Mesenchymal stem cell (in vitro differentiated cells and primary cell): ENCODE results near the gene PROS1.
"Not testable (repeated sequence)": the region's sequence is repeated elsewhere in the genome, so short reads cannot be mapped to it uniquely, and the experiment has no call there.

Source experiments
- DNase-seq: peaks from one replicate; pipeline ENCODE4 v3.0.0-alpha.2; 2013
- H2AFZ ChIP-seq: one replicate; pipeline ENCODE4 v1.6.1; 2013; ENCODE audit warnings: low read depth, mild to moderate bottlenecking, control low read depth, inconsistent platforms, low read length, moderate library complexity
- H2AK5ac ChIP-seq: 2 replicates; pipeline ENCODE4 v1.6.1; 2013; ENCODE audit warnings: low read length, moderate library complexity, mild to moderate bottlenecking, inconsistent platforms; ENCODE audit not compliant: severe bottlenecking
- H2BK120ac ChIP-seq: one replicate; pipeline ENCODE4 v1.6.1; 2013; ENCODE audit warnings: low read depth, mild to moderate bottlenecking, inconsistent platforms, low read length, moderate library complexity
- H2BK12ac ChIP-seq, 2 experiments: one replicate each; pipeline ENCODE4 v1.6.1; 2013; ENCODE audit warnings: inconsistent platforms in 2 of 2, low read length in 2 of 2, mild to moderate bottlenecking in 2 of 2, moderate library complexity in 2 of 2, control low read depth in 1 of 2
- H2BK15ac ChIP-seq: one replicate; pipeline ENCODE4 v1.6.1; 2013; ENCODE audit warnings: mild to moderate bottlenecking, low read depth, inconsistent platforms; ENCODE audit not compliant: poor library complexity, severe bottlenecking
- H2BK5ac ChIP-seq: 2 replicates; pipeline ENCODE4 v1.6.1; 2013; ENCODE audit warnings: low read depth, mild to moderate bottlenecking, low read length, control low read depth, inconsistent platforms; ENCODE audit not compliant: poor library complexity, severe bottlenecking
- H3K14ac ChIP-seq, 2 experiments: one replicate each; pipeline ENCODE4 v1.6.1; 2013; ENCODE audit warnings: inconsistent platforms in 2 of 2, low read length in 2 of 2, control low read depth in 1 of 2, mild to moderate bottlenecking in 1 of 2, moderate library complexity in 1 of 2
- H3K18ac ChIP-seq, 2 experiments: one replicate each; pipeline ENCODE4 v1.6.1; 2013; ENCODE audit warnings: inconsistent platforms in 2 of 2, low read length in 2 of 2, control low read depth in 1 of 2, low read depth in 1 of 2, mild to moderate bottlenecking in 1 of 2
- H3K23ac ChIP-seq, 2 experiments: one replicate each; pipeline ENCODE4 v1.6.1; 2013; ENCODE audit warnings: inconsistent platforms in 2 of 2, low read length in 2 of 2, mild to moderate bottlenecking in 2 of 2, moderate library complexity in 2 of 2, control low read depth in 1 of 2
- H3K27ac ChIP-seq: 2 replicates; pipeline ENCODE4 v1.5.1; 2013; ENCODE audit warnings: mild to moderate bottlenecking, moderate library complexity, low read length, control low read depth, inconsistent platforms; ENCODE audit not compliant: poor library complexity, severe bottlenecking
- H3K27me3 ChIP-seq, 2 experiments: 2 replicates each; pipeline versions ENCODE4 v1.6.1 to v1.7.0; 2013; ENCODE audit warnings: low read length in 2 of 2, mild to moderate bottlenecking in 2 of 2, moderate library complexity in 2 of 2, control low read depth in 1 of 2, inconsistent platforms in 1 of 2; ENCODE audit not compliant: control insufficient read depth in 1 of 2, insufficient read depth in 1 of 2
- H3K36me3 ChIP-seq, 2 experiments: 2 replicates each; pipeline versions ENCODE4 v1.6.1 to v1.7.0; 2013; ENCODE audit warnings: low read length in 2 of 2, control low read depth in 1 of 2, inconsistent platforms in 1 of 2, low read depth in 1 of 2, mild to moderate bottlenecking in 1 of 2; ENCODE audit not compliant: insufficient read depth in 2 of 2, control insufficient read depth in 1 of 2
- H3K4ac ChIP-seq, 2 experiments: one replicate each; pipeline ENCODE4 v1.6.1; 2013; ENCODE audit warnings: inconsistent platforms in 2 of 2, low read length in 2 of 2, mild to moderate bottlenecking in 2 of 2, moderate library complexity in 2 of 2, control low read depth in 1 of 2, low read depth in 1 of 2
- H3K4me1 ChIP-seq: 2 replicates; pipeline ENCODE4 v1.6.1; 2013; ENCODE audit warnings: low read depth, low read length, control low read depth; ENCODE audit not compliant: control insufficient read depth, insufficient read depth
- H3K4me2 ChIP-seq: 2 replicates; pipeline ENCODE4 v1.6.1; 2013; ENCODE audit warnings: low read length, mild to moderate bottlenecking, inconsistent platforms; ENCODE audit not compliant: poor library complexity, severe bottlenecking
- H3K4me3 ChIP-seq, 2 experiments: 2 replicates each; pipeline versions ENCODE4 v1.5.1 to v1.7.0; 2013; ENCODE audit warnings: low read length in 2 of 2, mild to moderate bottlenecking in 2 of 2, control low read depth in 1 of 2, low read depth in 1 of 2; ENCODE audit not compliant: insufficient read depth in 1 of 2
- H3K79me1 ChIP-seq: replicated peaks from 2 replicates; pipeline ENCODE4 v1.6.1; 2013; ENCODE audit warnings: mild to moderate bottlenecking, control low read depth, low read length, inconsistent platforms; ENCODE audit not compliant: poor library complexity, severe bottlenecking
- H3K9ac ChIP-seq: 2 replicates; pipeline ENCODE4 v1.7.0; 2013; ENCODE audit warnings: mild to moderate bottlenecking, low read length, moderate library complexity
- H3K9me3 ChIP-seq: 2 replicates; pipeline ENCODE4 v1.7.0; 2013; ENCODE audit warnings: mild to moderate bottlenecking, low read length; ENCODE audit not compliant: control insufficient read depth
- H4K8ac ChIP-seq: one replicate; pipeline ENCODE4 v1.6.1; 2013; ENCODE audit warnings: inconsistent platforms, mild to moderate bottlenecking, low read length, moderate library complexity
- H4K91ac ChIP-seq: one replicate; pipeline ENCODE4 v1.6.1; 2013; ENCODE audit warnings: mild to moderate bottlenecking, low read length, inconsistent platforms
- WGBS: methylation state at CpG from one replicate; pipeline ENCODE4 v1.1.7; 2013; ENCODE audit warnings: mixed read lengths; 5-methylcytosine and 5-hydroxymethylcytosine counted together

Gene PROS1

DNA sequence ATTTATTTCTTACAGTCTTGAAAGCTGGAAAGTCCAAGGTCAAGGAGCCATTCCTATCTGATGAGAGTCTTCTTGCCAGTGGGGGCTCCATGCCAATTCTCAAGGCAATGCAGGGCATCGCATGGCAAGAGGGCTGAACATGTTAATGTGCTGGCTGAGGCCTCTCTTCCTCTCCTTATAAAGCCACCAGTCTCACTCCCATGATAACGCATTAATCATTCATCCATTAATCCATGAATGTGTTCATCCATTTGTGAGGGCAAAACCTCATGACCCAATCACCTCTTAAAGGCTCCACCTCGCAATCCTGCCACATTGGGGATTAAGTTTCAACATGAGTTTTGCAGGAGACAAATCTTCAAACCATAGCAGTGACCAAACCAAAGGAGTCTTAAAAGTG lies 118.3 kb downstream of the PROS1 start:
- Histone ChIP-seq H3K36me3 (no peaks in the 10 kb centered on the region), H4K8ac (no peak overlapping the region), H2BK5ac (no peak overlapping the region), H3K4ac (no peak overlapping the region), H3K4me1 (no peaks in the 10 kb centered on the region), H2BK15ac (no peak overlapping the region), H3K23ac (no peak overlapping the region), H2BK120ac (no peak overlapping the region), H3K9me3 (peaks cover 3% of the 10 kb centered on the region), H2AK5ac (no peak overlapping the region), H3K79me1 (no peaks in the 10 kb centered on the region), H2AFZ (no peak overlapping the region), H3K4me3 (no peak overlapping the region), H3K9ac (no peak overlapping the region), H3K4me2 (no peak overlapping the region), H4K91ac (no peak overlapping the region), H3K27me3 (no peaks in the 10 kb centered on the region), H2BK12ac (no peak overlapping the region), H3K14ac (no peak overlapping the region), H3K18ac (no peak overlapping the region), H3K27ac (no peak overlapping the region)
- 31% methylated on average over 3 of the region's 3 CpGs for WGBS
- no peak for DNase-seq

DNA sequence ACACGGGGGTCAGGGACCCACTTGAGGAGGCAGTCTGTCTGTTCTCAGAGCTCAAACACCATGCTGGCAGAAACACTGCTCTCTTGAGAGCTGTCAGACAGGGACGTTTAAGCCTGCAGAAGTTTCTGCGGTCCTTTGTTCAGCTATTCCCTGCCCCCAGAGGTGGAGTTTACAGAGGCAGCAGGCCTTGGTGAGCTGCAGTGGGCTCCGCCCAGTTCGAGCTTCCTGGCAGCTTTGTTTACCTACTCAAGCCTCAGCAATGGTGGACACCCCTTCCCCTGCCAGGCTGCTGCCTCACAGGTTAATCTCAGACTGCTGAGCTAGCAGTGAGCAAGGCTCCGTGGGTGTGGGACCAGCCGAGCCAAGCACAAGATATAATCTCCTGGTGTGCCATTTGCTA lies 121.5 kb downstream of the PROS1 start:
- H4K8ac ChIP-seq, H3K4me2 ChIP-seq, H3K18ac ChIP-seq, DNase-seq, H2BK15ac ChIP-seq, H2BK5ac ChIP-seq, H2BK12ac ChIP-seq, H3K4me1 ChIP-seq, H4K91ac ChIP-seq, H2AK5ac ChIP-seq, H3K27me3 ChIP-seq, H3K9ac ChIP-seq, H2BK120ac ChIP-seq, H3K14ac ChIP-seq, H3K27ac ChIP-seq, H3K4ac ChIP-seq, H3K4me3 ChIP-seq, H3K23ac ChIP-seq, H3K79me1 ChIP-seq, H3K9me3 ChIP-seq, H2AFZ ChIP-seq, H3K36me3 ChIP-seq: not testable (repeated sequence)
- WGBS: 74% methylated on average over 7 of the region's 7 CpGs

DNA sequence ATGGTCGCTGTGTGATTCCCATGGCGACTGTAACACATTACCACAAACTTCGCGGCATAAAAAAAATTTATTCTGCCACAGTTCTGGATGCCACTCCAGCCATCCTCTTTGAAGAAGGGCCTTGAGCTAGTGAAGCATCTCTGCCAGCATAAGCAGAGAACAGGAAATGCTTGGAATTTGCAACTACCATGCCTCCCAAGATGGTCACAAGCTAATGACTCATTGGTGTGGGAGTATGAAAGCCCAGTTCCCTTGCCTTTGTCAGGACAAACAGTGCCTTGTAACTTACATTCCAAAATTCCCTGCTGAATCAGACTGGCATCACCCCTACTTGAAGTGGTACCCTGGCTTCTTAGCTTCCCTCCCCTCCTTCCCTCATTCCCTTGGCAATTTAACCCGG lies 129.7 kb downstream of the PROS1 start:
- H3K9me3 ChIP-seq: no peaks in the 10 kb centered on the region
- no peak overlapping the region for H3K14ac ChIP-seq
- no peak overlapping the region for H2AFZ ChIP-seq
- no peak overlapping the region for H3K4ac ChIP-seq
- no peak overlapping the region for H2BK15ac ChIP-seq
- no peak overlapping the region for H2AK5ac ChIP-seq
- DNase-seq: peak; percentile 76
- H4K8ac ChIP-seq: no peak overlapping the region
- no peaks in the 10 kb centered on the region for H3K79me1 ChIP-seq
- no peaks in the 10 kb centered on the region for H3K27me3 ChIP-seq
- H2BK12ac ChIP-seq: no peak overlapping the region
- H3K36me3 ChIP-seq: no peaks in the 10 kb centered on the region
- H2BK5ac ChIP-seq: no peak overlapping the region
- peak overlapping the region; percentile 72 for H3K9ac ChIP-seq
- H4K91ac ChIP-seq: no peak overlapping the region
- no peak overlapping the region for H3K23ac ChIP-seq
- no peak overlapping the region for H3K4me2 ChIP-seq
- no peak overlapping the region for H3K18ac ChIP-seq
- H3K4me1 ChIP-seq: peaks cover 2% of the 10 kb centered on the region
- peak overlapping the region; percentile 67 for H3K27ac ChIP-seq
- WGBS: 71% methylated on average over 5 of the region's 5 CpGs
- no peak overlapping the region for H2BK120ac ChIP-seq
- H3K4me3 ChIP-seq: no peak overlapping the region

DNA sequence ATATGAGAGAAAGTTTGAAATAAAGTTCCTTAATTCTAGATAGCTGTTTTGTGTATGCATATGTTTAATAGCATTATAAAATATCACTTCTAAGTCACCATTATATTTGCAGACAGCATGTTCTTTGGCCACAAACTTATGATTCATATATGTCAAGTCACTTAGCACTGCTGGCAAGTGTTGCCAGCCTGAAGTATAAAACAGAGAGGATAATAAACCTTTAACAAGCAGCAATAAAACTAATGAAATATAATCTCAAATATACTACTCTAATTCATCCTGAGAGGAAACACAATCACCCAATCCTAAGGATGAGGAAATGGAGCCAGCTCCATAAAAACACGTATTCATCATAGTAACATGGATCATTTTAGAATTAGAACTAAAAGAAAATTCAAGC lies 134.5 kb downstream of the PROS1 start:
- H3K14ac ChIP-seq, H3K4me1 ChIP-seq, H2BK12ac ChIP-seq, DNase-seq, H3K4me3 ChIP-seq, H3K27ac ChIP-seq, H3K79me1 ChIP-seq, H4K91ac ChIP-seq, H4K8ac ChIP-seq, H2AFZ ChIP-seq, H3K9ac ChIP-seq, H2BK15ac ChIP-seq, H3K36me3 ChIP-seq, H3K4ac ChIP-seq, H3K27me3 ChIP-seq, H2AK5ac ChIP-seq, H3K9me3 ChIP-seq, H3K18ac ChIP-seq, H3K23ac ChIP-seq, H3K4me2 ChIP-seq, H2BK5ac ChIP-seq, H2BK120ac ChIP-seq: not testable (repeated sequence)
- WGBS: no CpG with 5 or more reads among the region's 1 CpG
